COLO829 (cell line): ENCODE results near the gene STK24.
A peak's percentile ranks its signal among the peaks of the same experiment; 100 is the strongest.

Experiments
- DNase-seq: peaks from one replicate; pipeline ENCODE4 v3.0.0; 2012; ENCODE audit warnings: low spot score

STK24 gene

DNA sequence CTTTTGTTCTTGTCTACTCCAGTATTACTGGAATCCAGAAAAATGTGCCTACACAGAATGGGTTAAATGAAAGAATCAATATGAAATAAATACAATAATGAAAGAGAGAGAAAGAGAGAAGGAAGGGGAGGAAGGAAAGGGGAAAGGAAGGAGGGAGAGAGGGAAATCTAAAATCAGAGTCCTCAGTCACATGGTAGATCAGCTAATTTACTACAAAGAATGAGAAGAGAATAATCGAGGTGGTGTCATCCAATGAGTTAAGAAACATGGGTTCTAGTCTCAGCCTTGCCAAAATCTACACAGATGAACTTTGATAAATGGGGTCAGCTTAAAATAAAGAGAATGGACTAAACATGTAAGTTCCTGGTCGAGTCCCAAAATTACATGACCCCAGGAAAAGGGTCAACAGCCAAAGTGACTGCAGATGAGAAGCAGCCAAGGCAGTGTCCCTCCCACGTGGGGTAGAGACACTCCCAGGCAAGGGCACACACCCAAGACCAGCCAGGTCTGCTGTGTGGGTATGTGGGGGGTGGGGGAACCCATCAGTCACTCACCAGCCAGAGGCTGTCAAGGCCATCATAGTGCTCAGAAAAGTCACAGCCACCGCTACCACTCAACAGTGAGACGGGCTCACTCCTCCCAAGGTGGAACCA, 103.6 kb downstream of the STK24 start:
- DNase-seq = no peak

DNA sequence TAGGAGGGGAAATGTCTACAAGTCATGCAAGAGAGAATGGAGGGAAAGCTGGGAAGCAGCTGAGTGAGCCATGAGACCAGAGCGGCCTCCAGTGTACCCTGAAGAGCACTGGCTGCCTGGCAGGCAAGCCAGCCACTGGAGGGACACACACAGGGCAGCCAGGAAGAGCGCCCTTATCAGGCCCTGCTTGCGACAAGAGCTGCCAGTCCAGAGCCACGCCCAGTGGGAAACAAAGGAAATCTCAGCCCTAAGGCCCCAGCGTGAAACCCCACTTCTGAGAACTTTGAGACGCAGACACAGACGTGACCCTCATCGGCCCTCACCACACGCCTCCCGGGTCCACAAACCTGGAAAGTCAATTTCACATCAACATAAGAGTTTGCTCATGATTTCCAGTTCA, 105.0 kb downstream of the STK24 start:
- no peak for DNase-seq

DNA sequence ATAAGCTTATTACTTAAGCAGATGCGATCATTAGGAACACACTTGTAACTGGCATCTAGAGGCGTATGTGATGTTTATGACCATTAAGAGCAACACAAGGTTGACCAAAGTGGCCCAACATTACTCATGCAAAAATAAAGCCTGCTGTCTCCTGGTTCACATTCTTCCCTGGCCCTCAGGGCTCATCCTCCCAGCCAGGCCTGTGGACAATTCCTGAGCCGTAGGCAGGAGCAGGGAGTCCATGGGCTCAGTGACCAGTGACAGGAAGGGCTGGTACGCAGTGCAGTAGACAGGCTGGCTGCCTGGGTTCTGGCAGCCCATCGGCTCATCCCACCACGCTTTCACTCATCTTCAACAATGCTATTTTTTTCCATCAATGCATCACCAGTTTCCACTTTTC, 106.0 kb downstream of the STK24 start:
- no peak for DNase-seq

DNA sequence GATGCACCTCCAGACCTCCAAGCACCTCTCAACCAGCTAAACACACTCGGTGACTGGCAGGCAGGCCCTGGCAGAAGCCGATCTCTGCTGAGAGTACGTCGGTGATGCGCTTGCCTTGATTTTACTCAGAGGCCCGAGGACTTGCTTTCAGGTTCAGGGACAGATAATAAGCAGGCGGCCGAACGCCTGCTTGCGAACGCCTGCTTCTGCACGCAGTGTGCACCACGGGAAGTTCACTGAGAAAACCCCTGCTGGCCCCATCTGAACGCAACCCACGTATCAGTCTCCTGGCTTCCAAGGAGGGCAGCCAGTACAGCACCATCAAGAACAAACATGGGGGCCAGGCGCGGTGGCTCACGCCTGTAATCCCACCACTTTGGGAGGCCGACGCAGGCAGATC, 108.0 kb downstream of the STK24 start:
- no peak for DNase-seq

DNA sequence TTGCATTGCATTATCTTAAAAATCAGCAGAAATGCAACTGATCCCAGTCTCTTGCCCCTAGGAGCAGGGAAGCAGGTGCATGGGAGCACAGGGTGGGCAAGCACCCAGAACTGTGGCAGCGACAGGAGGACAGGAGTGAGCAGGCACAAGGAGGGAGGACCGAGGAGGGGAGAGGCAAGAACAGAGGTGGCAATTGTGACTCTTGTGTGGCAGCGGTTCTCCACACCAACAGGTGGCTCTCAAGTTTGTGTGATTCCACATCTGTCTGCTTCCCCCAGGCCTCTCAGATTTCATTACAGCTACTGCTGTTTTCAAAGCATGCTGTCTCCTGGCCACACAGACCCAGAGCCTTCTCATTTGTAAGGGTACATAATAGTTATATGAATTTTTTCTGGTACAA, 108.5 kb downstream of the STK24 start:
- no peak for DNase-seq

DNA sequence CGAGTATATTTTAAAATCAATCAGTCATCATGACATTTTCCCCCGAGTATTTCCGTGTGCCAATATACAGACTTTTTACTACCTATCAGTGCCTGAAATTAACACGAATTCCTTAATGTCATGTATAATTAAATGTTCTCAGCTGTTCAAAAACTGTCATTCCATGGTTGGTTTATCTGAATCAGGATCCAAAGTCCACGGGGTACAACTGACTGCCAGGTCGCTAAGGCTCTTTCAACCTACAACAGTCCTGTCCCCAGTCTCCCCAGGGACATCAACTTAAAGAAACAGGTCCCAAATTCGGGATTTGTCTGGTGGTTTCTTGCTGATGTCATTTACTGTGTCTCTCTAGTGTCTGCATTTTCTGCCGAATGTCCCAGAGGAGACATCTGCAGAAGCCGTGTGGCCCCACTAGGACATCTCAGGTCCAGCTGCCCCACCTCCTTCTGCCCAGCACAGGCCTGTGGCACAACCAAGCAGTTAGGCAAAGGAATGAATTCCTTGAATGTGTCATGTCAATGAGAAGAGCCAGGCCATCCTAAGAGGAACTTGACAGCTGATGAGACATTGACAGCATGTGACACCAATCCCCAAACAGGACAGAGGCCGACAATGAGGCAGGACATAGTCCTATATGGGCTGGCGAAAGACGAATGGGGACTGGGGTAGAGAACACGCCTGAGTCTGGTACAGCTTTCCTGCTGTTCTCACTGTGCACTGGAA, 109.5 kb downstream of the STK24 start:
- no peak for DNase-seq

DNA sequence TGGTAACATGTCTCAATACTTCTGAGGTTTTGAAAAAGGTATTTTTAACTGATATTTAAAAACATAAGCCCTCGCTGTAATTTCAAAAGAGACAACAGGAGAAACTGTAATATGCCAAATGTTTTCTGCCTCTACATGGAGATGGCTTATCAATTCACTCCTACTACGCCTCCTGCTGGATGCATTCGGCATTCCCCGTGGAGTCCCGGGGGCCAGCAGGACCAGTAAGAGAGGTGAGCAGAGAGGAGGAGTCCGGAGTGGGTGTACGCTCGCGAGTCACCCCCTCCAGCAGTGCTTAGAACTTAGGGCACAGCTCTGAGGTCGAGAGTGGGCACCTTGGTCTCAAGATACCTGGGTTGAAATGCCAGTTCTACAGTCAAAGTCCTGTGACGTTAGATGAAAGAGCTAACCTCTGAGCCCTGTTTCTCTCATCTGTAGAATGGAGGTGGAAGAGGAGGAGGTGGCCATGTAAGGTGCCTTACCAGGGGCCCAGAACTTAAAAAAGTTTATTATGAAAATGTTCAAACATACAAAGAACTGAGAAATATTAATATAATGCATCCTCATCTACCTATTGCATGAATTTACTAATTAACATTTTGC, 110.2 kb downstream of the STK24 start:
- peak; percentile 47 for DNase-seq

DNA sequence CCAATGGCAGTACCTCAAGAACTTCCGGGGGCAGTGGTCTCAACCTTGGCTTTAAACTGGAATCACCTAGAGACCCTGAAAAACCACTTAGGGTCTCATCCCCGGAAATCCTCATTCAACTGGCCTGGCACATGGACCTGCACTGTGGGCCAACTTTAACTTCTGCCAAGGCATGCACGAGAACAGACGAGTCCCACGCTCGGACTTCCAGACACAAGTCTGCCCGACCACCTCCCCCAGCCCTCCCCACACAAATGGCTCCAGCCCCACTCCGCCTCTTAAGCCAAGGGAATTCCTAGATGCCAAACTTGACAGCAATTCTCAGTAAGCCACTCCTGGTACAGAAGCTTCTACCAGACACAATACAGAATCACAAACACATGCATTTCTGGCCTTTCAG, 114.0 kb downstream of the STK24 start:
- no peak for DNase-seq

DNA sequence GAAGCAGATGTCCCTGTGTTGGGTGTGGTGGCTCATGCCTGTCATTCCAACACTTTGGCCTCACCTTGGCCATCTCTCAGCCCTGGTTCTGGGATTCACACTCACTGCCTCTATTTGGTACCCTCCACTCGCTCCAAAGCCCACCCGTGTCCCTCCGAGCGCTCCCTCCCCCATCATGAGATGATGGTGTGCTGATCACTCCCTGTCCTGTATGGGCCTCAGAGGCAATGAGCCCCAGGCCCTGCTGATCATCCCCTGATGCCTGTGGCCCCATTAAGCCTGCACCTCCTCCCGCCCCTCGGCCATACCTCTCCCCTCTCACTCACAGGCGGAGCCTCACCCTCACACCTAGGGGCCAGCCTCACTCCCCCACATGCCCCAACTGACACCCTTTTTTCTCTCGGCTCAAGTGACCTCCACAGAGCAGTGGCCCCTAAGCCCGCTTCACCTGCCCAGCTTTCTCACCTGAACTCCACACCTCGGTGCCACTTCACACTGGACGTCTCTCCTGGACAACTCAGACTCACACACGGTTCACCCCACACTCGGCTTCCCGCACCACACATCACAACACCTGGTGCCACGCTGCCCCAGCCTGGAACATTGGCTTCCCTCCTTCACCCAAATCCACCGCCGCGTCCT, 114.5 kb downstream of the STK24 start:
- no peak for DNase-seq

DNA sequence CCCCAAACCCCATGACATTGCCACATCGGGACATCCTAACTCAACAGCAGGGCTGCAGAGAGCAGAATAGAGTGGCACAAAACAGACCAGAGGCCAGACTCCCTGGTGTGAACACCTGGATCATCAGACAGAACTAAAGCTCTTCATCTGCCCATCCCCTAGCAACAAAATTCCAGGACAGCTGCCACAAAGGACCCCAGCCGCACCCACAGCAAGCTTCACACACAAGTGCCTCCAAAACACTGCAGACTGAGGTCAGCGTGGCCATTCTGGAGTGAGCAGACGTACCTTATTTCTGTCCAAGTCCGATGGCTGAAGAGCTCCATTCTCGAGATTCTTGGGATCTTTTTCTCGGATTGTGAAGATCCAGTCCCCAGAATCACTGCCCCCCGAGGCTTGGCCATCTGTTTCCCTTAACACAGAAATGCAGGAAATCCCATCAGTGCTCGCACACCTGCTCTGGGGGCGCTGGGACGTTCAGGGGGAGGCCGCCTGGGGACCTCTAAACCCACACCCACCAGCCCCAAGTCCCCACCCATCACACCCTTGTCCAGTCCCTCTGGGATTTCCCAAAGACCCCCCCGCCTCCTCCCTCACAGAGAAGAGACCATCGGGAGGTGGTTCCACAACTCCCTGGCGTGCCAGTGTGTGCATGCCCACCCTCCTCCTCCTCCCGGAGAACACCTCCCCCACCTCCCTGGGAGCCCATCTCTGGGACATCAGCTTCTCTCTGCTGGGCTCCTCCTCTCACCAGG, 115.2 kb downstream of the STK24 start:
- DNase-seq = no peak

DNA sequence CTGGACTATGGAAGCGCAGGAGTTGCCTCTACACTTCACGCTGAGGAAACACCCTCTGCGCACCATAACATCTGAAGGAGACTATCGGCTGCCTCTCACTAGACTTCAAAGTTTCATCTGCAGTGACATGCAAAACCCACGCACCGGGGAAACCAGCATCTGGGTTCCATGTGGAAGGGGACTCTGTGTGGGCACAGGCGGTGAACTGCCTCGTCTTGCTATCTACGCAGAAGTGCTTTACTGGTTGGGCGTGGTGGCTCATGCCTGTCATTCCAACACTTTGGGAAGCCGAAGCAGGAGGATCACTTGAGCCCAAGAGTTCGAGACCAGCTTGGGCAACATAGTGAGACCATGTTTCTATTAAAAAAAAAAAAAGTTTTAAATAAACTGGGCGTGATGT, 116.4 kb downstream of the STK24 start:
- DNase-seq = no peak

DNA sequence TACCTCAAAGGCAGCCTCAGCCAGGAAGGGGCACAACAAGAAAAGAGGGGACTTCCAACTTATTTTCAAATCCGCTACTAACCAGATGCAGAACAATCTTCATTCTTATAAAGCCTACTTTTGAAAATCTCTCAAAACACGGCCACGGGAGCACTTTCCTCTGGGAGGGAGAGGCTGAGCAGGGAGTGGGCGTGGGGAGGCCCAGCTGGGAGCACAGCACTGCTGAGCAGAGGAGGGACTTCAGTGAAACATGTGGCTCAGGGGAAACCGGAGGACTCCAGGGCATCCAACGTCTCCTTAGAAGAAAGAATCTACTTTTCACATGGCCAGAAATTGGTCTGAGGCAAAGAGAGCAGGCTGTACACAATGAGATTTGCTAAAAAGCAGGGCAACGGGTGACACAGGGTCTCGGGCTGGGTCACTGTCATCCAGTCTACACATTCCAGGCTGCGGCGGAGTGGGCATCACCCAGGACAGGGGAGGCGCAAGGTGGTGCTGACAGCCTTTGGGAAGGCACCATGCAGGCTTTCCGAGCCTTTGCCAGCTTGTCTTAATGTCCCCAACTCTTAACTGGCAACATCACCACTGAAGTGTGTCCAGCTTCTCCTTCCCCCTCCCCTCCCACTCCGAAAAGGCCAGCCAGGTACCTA, 117.1 kb downstream of the STK24 start:
- no peak for DNase-seq

DNA sequence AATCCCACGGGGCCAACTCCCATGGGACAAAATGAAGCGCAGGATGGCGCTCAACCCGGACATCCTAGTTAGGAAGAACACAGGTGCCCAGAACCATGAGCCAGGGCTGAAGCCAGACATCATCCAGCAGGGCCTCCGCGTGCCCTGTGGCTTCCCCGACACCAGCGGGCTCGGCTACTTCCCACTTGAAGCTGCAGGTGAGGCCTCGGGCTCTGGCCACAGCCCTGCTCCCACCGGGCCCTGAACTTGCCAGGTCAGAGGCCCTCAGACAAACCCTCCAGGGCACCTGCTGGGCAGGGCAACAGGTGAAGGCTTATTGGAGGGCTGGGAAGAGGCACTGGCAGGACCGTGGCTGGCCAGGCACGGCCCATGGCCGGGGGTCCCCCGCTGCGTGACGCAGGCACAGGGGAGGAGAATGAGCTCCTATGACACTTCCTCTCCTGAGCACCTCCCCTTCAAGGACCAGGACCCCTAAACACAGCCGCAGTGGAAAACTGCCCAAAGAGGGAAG, 117.7 kb downstream of the STK24 start:
- no peak for DNase-seq

DNA sequence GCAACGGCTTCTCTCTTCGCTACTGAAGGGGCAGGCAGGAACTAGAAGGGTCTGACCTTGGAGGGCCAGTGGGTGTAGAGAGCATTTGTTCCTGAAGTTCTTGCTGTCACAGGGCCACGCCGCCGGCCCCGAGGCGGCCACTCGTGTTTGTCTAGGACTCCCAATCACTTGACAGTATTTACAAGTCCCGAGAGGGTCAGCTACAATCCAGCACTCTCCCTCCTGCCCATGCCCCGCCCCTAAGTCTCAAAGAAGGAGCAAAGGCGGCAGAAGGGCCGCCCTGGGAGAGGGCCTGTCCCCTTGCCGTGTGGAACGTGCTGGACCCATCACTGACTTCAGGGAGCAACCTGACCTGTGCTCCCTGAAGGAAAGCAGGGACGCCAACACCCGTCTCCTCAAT, 118.5 kb downstream of the STK24 start:
- DNase-seq = no peak

DNA sequence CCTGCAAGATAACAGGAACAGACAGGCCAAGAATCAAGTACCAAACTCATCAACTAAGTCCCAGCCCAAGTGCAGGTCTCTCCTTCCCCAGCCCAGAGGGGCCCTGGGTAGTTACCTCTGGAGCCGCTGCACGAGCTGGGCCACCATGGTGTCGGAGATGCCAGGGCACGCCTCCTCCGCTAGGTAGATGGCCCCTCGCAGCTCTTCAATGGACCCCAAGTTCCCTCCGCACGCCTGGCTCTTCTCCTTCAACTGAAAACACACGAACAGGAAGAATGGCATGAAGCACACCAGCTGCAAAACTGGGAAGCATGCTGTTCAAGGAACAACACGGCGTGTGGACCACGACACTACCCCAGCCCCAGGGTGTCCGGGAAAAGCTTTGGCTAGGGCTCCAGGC, 119.9 kb downstream of the STK24 start:
- DNase-seq = no peak

DNA sequence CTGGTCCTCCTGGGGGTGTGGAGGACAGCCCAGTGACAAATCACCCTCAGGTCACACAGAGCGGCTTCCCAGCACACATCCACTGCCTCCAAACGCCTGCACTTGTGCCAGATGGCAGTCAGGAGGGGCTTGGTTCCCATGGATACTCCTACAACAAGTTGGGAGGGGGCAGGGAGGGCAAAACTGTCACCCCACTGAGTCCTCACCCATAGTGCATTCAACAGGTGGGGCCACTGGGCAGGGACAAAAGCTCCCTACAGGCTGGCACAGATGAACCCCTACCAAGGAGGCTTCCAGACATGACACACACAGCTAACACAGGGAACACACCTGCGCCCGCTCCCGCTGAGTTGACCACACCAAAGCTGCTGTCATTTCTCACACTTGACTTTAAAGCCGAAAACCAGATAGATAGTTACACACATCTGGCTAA, 120.5 kb downstream of the STK24 start:
- DNase-seq = no peak

DNA sequence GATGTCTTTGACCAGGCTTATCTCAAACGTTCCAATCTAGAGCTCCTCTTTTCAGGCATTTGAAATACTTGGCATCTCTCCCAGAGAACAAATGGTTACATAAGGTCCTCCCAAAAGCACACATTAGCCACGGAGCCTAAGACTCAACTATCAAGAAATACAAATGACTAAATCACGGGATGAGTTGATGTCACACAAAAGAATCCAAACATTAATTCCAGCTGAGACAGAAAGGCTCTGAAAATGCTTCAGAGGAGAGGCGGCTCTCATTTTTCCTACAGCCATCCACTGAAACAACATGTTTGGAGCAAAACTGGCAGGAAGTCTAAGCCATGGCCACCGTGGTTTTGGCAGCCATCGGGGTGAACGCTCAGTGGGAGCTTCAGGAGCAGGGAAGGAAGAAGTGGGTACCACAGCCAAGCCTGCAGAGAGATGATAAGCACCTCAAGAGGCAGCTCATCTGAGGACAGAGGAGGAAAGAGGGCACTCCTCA, 122.5 kb downstream of the STK24 start:
- peak; percentile 24 for DNase-seq

DNA sequence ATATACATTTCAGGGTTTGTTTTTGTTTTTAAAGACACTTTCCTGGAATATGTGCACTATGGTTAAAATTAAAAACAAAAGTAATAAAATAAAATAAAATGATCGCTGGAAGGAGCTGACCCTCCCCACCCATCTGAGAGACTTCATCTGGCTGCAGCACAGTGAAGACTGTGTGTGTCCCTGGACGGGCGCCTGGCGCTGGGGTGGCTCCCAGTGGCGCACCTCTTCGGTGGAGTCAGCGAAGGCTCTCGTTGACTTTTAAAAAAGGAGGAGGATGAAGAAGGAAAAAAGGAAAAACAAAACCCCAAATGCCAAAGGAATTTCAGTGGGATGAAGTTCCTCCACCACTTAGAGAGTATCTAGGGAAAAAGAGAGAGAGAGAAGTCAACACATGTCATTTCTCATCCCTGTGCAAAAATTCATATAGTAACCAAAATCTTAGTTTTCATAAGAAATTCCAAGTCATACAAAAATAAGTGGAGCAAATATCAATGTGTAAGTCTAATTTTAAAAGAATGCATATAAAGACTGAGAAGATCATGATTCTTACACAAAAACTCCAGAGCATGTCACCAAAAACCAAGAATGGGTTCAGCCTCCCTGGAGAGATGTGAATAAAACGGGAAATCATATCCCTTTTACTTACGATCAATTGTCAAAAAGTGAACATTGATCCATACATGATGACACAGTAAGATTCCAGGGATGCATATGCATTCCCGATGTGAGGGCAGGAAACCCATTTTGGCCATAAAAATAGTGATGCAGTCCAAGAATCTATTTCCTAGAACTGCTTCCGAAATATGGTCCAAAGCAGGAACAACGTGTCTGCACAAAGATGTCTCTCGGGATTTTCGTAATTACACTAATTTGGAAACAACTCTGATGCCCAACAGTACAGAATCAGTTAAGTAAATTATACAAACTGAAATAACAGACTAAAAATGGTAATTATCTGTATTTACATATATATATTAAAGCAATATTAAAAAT, 123.8 kb downstream of the STK24 start:
- no peak for DNase-seq

DNA sequence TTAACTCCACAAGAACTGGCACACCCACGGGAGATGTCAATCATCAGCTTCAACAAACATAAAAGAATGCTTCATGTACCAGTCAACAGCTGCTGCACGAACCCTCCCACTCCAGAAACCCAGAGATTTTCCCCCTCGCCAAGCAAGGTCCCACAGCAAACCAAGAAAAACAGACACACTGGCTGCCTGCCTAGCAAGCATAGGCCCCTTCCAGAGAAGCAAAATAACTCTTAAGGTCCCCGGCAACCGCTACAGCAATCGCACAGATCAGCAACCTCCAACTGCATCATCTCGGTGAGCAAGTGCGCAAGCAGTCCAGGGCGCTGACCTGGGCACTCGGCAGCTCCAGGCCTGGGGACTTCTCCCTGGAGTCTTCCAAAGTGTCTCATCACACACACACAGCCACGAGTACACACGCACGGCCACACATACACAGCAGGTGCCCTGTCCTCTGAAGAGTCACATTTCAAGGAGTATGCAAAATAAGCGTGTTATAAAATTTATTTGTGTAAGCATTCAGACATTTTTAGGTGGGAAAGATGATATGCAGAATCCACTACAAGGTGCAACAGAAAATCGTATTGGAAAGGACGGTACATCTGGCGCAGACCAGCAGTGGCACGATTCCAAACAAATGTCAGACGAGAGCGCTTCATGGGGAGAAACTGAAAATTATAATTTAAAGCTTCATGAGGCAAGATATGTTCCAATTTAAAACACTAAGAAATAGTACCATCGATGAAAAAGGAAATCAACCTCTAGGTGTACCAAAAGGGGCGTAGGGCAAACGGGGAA, 125.0 kb downstream of the STK24 start:
- no peak for DNase-seq
